DOHH2 (cell line): ENCODE results near the gene CYTH1.

Source experiments
- H3F3A ChIP-seq: fragments of 200-600 bp; sonication (generic), shearing (Covaris generic); 2 replicates; pipeline ENCODE4 v1.6.0; 2016; ENCODE audit warnings: antibody characterized with exemption, mild to moderate bottlenecking; ENCODE audit not compliant: control insufficient read depth, insufficient read depth
- H3K27ac ChIP-seq: fragments of 200-600 bp; sonication (generic); 2 replicates; pipeline ENCODE4 v1.5.1; 2014; ENCODE audit warnings: low read depth, mild to moderate bottlenecking, low read length, moderate library complexity
- H3K27me3 ChIP-seq: fragments of 200-600 bp; sonication (generic); 2 replicates; pipeline ENCODE4 v1.6.1; 2014; ENCODE audit warnings: mild to moderate bottlenecking, low read length, mixed read lengths; ENCODE audit not compliant: control insufficient read depth
- H3K36me3 ChIP-seq: fragments of 200-600 bp; sonication (generic); 2 replicates; pipeline ENCODE4 v1.6.1; 2014; ENCODE audit warnings: mild to moderate bottlenecking, low read length, moderate library complexity, mixed read lengths; ENCODE audit not compliant: control insufficient read depth
- H3K4me1 ChIP-seq: fragments of 200-600 bp; sonication (generic); 2 replicates; pipeline ENCODE4 v1.6.1; 2014; ENCODE audit warnings: mild to moderate bottlenecking, low read length, mixed read lengths; ENCODE audit not compliant: control insufficient read depth
- H3K4me2 ChIP-seq: fragments of 200-600 bp; sonication (generic); 2 replicates; pipeline ENCODE4 v1.6.0; 2014; ENCODE audit warnings: mild to moderate bottlenecking, low read length, moderate library complexity
- H3K4me3 ChIP-seq: fragments of 200-600 bp; sonication (generic); 2 replicates; pipeline ENCODE4 v1.5.1; 2014; ENCODE audit warnings: mild to moderate bottlenecking, low read length, mixed read lengths
- H3K79me2 ChIP-seq: fragments of 200-600 bp; sonication (generic); 2 replicates; pipeline ENCODE4 v1.6.1; 2014; ENCODE audit warnings: mild to moderate bottlenecking, low read length, mixed read lengths; ENCODE audit not compliant: control insufficient read depth
- H3K9me2 ChIP-seq: fragments of 200-600 bp; sonication (generic); replicated peaks from 2 replicates; pipeline ENCODE4 v1.6.1; 2014; ENCODE audit warnings: mild to moderate bottlenecking, low read length, mixed read lengths; ENCODE audit not compliant: control insufficient read depth
- H3K9me3 ChIP-seq: fragments of 200-600 bp; sonication (generic); 2 replicates; pipeline ENCODE4 v1.6.1; 2014; ENCODE audit warnings: antibody characterized with exemption, low read length, mixed read lengths; ENCODE audit not compliant: control insufficient read depth, insufficient read depth
- H4K20me1 ChIP-seq: fragments of 200-600 bp; sonication (generic); 2 replicates; pipeline ENCODE4 v1.6.0; 2014; ENCODE audit warnings: low read depth, mild to moderate bottlenecking, antibody characterized with exemption, low read length, moderate library complexity; ENCODE audit not compliant: control insufficient read depth, insufficient read depth
- EZH2phosphoT487 ChIP-seq: fragments of 200-600 bp; sonication (generic); IDR thresholded peaks from 2 replicates; pipeline ENCODE4 v1.6.1; 2017; ENCODE audit warnings: borderline replicate concordance, mild to moderate bottlenecking, antibody characterized with exemption, low read length, moderate library complexity, mixed read lengths
- TF ChIP-seq, protein P1 (sequence below): fragments of 200-600 bp; sonication (generic); IDR thresholded peaks from one replicate; pipeline ENCODE4 v1.5.1; 2014; ENCODE audit warnings: antibody characterized with exemption, mild to moderate bottlenecking, low read depth, low read length; ENCODE audit not compliant: poor library complexity, severe bottlenecking

Gene CYTH1

DNA sequence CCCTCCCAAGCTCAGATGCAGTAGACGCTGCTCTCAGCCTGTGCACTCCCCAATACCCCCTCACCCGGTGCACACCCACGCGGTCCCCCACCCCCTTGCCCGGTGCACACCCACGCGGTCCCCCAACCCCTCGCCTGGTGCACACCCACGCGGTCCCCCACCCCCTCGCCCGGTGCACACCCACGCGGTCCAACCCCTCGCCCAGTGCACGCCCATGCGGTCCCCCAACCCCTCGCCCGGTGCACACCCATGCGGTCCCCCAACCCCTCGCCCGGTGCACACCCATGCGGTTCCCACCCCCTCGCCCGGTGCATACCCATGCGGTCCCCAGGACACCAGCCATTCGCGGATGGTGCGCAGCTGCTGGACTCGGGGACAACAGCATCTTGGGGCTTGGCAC, 19.9 kb upstream of the CYTH1 start:
- H3K9me3 ChIP-seq = no peaks in the 10 kb centered on the region
- no peaks in the 10 kb centered on the region for H3F3A ChIP-seq
- H3K79me2 ChIP-seq = peaks cover 12% of the 10 kb centered on the region
- no peaks in the 10 kb centered on the region for H3K4me1 ChIP-seq
- H3K4me2 ChIP-seq = no peak overlapping the region
- no peaks in the 10 kb centered on the region for H3K27me3 ChIP-seq
- no peaks in the 10 kb centered on the region for H3K9me2 ChIP-seq
- peaks cover 82% of the 10 kb centered on the region for H3K36me3 ChIP-seq
- H4K20me1 ChIP-seq = no peaks in the 10 kb centered on the region
- H3K4me3 ChIP-seq = no peak overlapping the region
- no peak overlapping the region for H3K27ac ChIP-seq
- no peak for TF ChIP-seq EZH2phosphoT487
- TF ChIP-seq, protein P1, sequence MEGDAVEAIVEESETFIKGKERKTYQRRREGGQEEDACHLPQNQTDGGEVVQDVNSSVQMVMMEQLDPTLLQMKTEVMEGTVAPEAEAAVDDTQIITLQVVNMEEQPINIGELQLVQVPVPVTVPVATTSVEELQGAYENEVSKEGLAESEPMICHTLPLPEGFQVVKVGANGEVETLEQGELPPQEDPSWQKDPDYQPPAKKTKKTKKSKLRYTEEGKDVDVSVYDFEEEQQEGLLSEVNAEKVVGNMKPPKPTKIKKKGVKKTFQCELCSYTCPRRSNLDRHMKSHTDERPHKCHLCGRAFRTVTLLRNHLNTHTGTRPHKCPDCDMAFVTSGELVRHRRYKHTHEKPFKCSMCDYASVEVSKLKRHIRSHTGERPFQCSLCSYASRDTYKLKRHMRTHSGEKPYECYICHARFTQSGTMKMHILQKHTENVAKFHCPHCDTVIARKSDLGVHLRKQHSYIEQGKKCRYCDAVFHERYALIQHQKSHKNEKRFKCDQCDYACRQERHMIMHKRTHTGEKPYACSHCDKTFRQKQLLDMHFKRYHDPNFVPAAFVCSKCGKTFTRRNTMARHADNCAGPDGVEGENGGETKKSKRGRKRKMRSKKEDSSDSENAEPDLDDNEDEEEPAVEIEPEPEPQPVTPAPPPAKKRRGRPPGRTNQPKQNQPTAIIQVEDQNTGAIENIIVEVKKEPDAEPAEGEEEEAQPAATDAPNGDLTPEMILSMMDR = no peak

DNA sequence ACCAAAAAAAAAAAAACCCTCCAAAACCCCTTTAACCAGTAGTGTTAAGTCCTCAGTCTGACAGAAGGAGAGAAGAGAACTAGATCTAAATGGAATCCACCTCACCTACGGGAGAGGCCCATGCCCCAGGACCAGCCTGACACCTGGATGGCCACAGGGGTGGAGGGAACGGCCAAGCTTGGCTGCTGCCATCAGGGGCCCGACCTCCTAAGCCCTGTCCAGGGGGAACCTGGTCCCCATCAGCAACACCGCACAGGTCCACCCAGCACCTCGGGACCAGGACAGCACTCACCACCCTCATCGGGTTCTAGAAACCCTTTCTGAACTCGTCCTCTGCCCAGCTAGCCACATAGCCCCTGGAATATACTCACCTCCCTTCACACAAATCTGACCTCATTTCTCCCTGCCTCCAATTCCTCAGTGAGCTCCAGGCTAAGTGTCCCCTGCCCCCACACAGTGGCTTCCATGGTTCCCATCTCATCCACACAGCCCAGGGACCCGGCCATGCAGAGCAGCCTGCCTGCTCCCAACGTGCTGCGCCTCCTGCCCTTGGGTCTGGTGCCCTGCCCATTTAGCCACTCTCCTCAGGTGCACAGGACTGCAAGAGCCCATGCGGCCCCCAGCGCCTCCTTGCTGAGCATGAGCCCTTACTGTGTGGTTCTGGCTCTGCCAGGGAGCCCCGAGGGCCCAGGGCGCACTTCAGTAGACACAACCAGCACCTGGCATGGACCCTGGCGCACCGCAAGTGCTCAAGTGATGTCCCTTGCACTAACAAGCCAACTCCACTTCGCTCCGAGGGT, 18.3 kb upstream of the CYTH1 start:
- Histone ChIP-seq H3K36me3 (peaks cover 82% of the 10 kb centered on the region), H3K27me3 (no peaks in the 10 kb centered on the region), H3K4me3 (no peak overlapping the region), H4K20me1 (no peaks in the 10 kb centered on the region), H3K9me3 (no peaks in the 10 kb centered on the region), H3K9me2 (no peaks in the 10 kb centered on the region), H3K4me2 (no peak overlapping the region), H3K27ac (no peak overlapping the region), H3F3A (no peaks in the 10 kb centered on the region), H3K4me1 (no peaks in the 10 kb centered on the region), H3K79me2 (peaks cover 8% of the 10 kb centered on the region)
- TF ChIP-seq, protein P1 = no peak
- no peak for TF ChIP-seq EZH2phosphoT487

GRCh38 chr17:78798695-78799559, 16.9 kb upstream of the CYTH1 start:
- peaks cover 5% of the 10 kb centered on the region; the same call in 1 of the 2 replicates for H3K79me2 ChIP-seq
- no peak overlapping the region for H3K4me3 ChIP-seq
- H3K27me3 ChIP-seq = no peaks in the 10 kb centered on the region
- H3K4me2 ChIP-seq = no peak overlapping the region
- no peaks in the 10 kb centered on the region for H3K9me2 ChIP-seq
- TF ChIP-seq, protein P1 = peak; percentile 60
- no peak for TF ChIP-seq EZH2phosphoT487
- peaks cover 87% of the 10 kb centered on the region for H3K36me3 ChIP-seq
- no peaks in the 10 kb centered on the region for H3F3A ChIP-seq
- no peaks in the 10 kb centered on the region for H4K20me1 ChIP-seq
- no peaks in the 10 kb centered on the region for H3K9me3 ChIP-seq
- no peak overlapping the region for H3K27ac ChIP-seq
- no peaks in the 10 kb centered on the region for H3K4me1 ChIP-seq
